ENCODE measurements around the gene TCTN2.
A peak's percentile ranks its signal among the peaks of the same experiment; 100 is the strongest.

TCTN2 gene

GRCh38 chr12:123686636-123687190, 15.8 kb downstream of the TCTN2 start:
- no peak for DNase-seq (ENCODE audit: low spot score)

GRCh38 chr12:123690191-123690840, 19.4 kb downstream of the TCTN2 start:
- DNase-seq (ENCODE audit: low spot score): no peak

GRCh38 chr12:123696207-123696606, 25.3 kb downstream of the TCTN2 start:
- no peak for DNase-seq (ENCODE audit: low spot score)

- DNase-seq (ENCODE audit: low spot score): no peak
Measured at GRCh38 chr12:123696646-123697045, 25.7 kb downstream of the TCTN2 start.

- no peak for DNase-seq (ENCODE audit: low spot score)
Measured at GRCh38 chr12:123705935-123706334, 35.0 kb downstream of the TCTN2 start.

GRCh38 chr12:123707466-123707865, 36.6 kb downstream of the TCTN2 start:
- no peak for DNase-seq (ENCODE audit: low spot score)

- DNase-seq (ENCODE audit: low spot score): no peak
Measured at GRCh38 chr12:123712780-123713319, 41.9 kb downstream of the TCTN2 start.

- no peak for DNase-seq (ENCODE audit: low spot score)
Measured at GRCh38 chr12:123713398-123713797, 42.5 kb downstream of the TCTN2 start.

- peak; percentile 10 for DNase-seq (ENCODE audit: low spot score)
Measured at GRCh38 chr12:123713823-123714585, 43.1 kb downstream of the TCTN2 start.

- peak; percentile 4 for DNase-seq (ENCODE audit: low spot score)
Measured at GRCh38 chr12:123715195-123715594, 44.3 kb downstream of the TCTN2 start.

- no peak for DNase-seq (ENCODE audit: low spot score)
Measured at GRCh38 chr12:123717350-123717749, 46.4 kb downstream of the TCTN2 start.

- DNase-seq (ENCODE audit: low spot score): no peak
Measured at GRCh38 chr12:123720141-123720814, 49.4 kb downstream of the TCTN2 start.

- DNase-seq (ENCODE audit: low spot score): no peak
Measured at GRCh38 chr12:123721245-123721644, 50.3 kb downstream of the TCTN2 start.

GRCh38 chr12:123723011-123723410, 52.1 kb downstream of the TCTN2 start:
- DNase-seq (ENCODE audit: low spot score): no peak

GRCh38 chr12:123723765-123724164, 52.9 kb downstream of the TCTN2 start:
- DNase-seq (ENCODE audit: low spot score): peak; percentile 13

- DNase-seq (ENCODE audit: low spot score): no peak
Measured at GRCh38 chr12:123726244-123726643, 55.3 kb downstream of the TCTN2 start.

GRCh38 chr12:123726962-123727361, 56.0 kb downstream of the TCTN2 start:
- no peak for DNase-seq (ENCODE audit: low spot score)

GRCh38 chr12:123727878-123728277, 57.0 kb downstream of the TCTN2 start:
- DNase-seq (ENCODE audit: low spot score): no peak

- DNase-seq (ENCODE audit: low spot score): no peak
Measured at GRCh38 chr12:123731596-123731995, 60.7 kb downstream of the TCTN2 start.

- no peak for DNase-seq (ENCODE audit: low spot score)
Measured at GRCh38 chr12:123732251-123732650, 61.3 kb downstream of the TCTN2 start.

GRCh38 chr12:123733229-123733628, 62.3 kb downstream of the TCTN2 start:
- no peak for DNase-seq (ENCODE audit: low spot score)

GRCh38 chr12:123734268-123734667, 63.4 kb downstream of the TCTN2 start:
- no peak for DNase-seq (ENCODE audit: low spot score)
